Stimulated activated CD8-positive, alpha-beta memory T cell treated with anti-CD3 and anti-CD28 coated beads, Interleukin-12 subunit alpha, Interleukin-12 subunit beta, amount 100 ng/mL, for 24 hours (primary cell): ENCODE measurements around the gene ATP9B.
"Not testable (repeated sequence)": the region's sequence is repeated elsewhere in the genome, so short reads cannot be mapped to it uniquely, and the experiment has no call there.

Experiments used
- DNase-seq: peaks from one replicate; pipeline ENCODE4 v3.0.0-alpha.2; 2020; ENCODE audit errors: extremely low read depth

Gene ATP9B

DNA sequence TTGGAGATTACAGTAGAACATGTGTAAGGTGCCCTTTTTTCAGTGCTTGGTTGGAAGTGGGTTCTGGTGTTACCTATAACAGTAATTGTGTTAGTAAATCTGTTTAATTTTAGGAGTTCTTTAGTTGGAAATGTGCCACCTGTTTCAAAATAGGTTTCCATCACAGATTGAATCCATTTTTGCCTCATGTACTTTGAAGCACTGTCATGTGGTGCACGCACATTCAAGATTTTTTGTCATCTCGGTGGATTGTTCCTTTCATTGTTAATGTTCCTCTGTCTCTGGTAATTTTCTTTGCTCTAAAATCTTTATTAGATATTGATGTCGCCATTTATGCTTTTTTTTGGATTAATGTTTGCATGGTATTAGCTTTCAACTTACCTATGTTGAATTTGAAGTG, 1.3 kb downstream of the ATP9B start:
- no peak for DNase-seq

DNA sequence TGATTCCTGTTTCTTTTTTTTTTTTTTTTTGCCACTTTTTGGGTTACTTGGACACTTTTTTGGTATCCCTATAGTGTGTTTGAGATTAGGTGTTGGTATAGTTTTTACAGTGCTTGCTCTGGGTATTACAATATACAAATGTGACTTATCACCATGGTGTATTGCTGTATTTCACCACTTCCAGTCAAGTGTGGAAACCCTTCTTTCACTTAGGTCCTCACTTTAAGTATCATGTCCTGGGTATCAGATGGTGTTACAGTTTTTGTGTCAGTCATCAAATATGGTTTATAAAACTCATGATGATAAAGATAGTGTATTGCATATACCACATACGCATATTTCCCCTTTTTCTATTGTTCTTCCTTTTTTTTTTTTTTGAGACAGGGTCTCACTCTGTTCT, 1.8 kb downstream of the ATP9B start:
- no peak for DNase-seq

DNA sequence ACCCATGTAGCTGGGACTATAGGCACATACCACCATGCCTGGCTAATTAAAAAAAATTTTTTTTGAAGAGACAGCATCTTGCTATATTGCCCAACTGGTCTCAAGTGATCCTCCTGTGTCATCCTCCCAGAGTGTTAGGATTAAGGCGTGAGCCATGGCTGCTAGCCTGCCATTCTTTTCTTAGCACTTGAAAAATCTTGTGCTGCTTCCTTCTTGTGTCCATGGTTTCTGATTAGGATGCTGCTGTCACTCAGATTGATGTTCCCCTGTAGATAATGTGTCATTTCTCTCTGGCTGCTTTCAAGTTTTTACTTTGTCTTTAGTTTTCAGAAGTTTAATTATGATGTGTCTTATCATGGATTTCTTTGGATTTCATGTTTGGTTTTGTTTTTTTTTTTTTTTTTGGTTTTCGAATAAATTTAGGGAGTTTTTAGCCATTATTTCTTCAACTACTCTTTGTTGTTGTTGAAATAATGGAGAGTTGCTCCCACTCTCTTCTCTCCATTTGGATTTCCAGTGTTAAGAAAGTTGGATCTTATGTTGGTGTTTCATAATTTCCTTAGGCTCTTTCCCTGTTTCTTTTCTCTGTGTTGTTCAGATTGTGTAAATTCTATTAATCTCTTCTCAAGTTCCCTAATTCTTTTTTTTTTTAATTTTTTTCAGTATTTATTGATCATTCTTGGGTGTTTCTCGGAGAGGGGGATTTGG, 2.5 kb downstream of the ATP9B start:
- no peak for DNase-seq

DNA sequence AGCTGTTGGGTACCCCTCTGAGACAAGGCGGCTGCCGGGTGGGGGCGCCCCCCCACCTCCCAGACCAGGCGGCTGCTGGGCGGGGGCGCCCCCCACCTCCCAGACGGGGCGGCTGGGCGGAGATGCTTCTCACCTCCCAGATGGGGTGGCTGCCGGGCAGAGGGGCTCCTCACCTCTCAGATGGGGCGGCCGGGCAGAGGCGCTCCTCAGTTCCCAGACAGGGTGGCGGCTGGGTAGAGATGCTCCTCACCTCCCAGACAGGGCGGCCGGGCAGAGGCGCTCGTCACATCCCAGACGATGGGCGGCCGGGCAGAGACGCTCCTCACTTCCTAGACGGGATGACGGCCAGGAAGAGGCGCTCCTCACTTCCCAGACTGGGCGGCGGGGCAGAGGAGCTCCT, 3.5 kb downstream of the ATP9B start:
- not testable (repeated sequence) for DNase-seq

DNA sequence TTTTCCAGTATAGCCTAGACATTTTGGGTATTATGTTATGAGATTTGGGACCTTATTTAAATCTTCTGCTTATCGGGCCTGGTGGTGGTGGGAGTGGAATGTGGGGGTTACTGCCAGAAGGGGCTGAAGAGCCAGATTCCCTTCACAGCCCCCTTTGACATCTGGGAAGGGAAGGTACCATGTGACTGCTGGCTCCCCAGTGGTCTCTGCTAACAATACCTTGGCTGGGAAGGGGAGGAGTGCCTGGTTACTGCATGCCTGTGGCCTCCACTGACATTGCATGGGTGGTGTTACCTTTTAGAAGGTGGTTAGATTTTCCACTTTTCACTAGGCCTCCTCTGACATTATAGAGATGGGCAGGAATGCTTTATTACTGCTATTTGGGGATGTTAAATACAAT, 8.0 kb downstream of the ATP9B start:
- no peak for DNase-seq

DNA sequence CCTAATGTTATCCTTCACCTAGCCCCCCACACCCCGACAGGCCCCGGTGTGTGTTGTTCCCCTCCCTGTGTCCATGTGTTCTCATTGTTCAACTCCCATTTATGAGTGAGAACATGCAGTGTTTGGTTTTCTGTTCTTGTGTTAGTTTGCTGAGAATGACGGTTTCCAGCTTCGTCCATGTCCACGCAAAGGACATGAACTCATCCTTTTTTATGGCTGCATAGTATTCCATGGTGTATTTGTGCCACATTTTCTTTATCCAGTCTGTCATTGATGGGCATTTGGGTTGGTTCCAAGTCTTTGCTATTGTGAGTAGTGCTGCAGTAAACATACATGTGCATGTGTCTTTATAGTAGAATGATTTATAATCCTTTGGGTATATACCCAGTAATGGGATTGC, 9.6 kb downstream of the ATP9B start:
- DNase-seq = not testable (repeated sequence)

DNA sequence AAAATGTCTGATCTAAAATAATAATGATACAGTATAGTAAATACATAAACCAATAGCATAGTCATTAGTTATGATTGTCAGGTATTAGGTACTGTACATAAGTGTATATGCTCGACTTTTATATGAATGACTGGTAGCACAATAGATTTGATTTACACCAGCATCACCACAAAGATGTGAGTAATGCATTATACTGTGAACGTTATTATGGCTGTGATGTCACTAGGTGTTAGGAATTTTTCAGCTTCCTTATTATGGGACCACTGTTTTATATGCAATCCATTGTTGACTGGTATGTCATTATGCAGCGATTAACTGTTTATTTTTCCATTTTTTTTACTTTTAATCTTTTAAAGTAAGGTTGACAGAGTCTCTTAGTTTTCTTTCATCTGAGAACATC, 23.7 kb downstream of the ATP9B start:
- no peak for DNase-seq

DNA sequence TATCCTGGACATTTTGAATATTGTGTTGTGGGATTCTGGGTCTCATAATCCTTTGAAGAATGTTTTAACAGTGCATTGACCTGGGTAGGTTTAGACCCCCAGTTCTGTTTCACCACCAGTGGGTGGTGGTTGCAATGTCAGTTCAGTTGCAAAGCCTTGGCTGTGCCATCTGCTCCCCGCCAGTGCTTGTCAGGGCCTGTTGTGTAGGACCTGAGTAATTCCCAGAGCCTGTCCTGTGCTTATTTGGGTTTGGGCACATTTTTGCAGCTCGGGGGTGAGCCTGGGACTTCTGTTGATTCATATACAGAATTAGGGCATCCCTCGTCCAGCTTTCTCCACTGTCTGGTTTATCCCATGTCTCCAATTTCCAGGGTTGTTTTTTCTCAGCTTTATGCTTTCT, 24.8 kb downstream of the ATP9B start:
- no peak for DNase-seq

DNA sequence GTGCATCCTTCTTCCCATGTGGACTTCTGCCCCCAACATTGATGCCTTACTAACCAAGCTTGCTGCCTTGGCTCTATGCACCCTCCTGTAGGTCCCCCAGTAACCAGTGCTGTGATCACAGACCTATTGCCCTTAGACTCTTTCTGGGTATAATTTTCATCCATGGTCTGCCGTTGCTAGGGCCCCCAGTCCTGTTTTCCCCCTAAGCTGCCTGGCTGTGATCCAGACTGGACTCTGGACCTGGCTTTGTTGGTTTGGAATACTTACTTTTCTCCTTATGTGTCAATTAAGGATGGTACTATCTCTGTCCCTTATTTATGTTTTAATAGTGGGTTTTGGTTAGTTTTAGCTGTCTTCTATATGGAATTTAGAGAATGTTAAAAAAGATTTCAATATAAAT, 26.0 kb downstream of the ATP9B start:
- DNase-seq = no peak

DNA sequence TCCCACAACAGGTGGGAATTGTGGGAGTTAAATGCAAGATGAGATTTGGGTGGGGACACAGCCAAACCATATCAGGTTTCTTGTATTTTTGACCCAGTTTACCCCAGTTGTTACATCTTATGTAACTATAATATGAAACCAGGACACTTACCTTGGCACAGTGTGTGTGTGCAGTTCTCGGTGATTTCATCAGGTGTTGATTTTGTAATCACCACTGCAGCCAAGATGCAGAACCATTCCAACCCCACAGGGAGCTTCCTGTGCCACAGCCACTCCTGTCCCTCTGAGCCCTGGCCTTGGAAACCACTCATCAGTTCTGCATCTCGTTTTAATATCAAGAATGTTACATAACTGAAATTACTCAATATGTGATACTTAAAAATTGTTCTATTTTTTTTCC, 31.8 kb downstream of the ATP9B start:
- no peak for DNase-seq

DNA sequence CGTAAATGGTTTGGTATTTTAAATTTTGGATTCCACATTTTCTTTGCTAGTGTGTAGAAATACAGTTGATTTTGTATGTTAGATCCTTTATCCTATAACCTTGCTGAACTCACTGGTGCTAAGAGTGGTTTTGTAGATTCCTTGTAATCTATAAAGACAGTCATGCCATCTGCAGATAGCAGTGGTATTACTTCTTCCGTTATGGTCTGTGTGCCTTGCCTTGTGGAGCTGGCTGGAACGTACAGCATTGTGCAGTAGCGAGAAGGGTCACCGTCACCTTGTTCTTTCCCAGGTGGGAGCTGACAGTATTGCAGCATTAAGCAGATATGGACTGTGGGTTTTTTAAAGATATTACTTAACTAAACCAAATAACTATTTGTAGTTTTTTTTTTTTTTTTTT, 33.7 kb downstream of the ATP9B start:
- no peak for DNase-seq

DNA sequence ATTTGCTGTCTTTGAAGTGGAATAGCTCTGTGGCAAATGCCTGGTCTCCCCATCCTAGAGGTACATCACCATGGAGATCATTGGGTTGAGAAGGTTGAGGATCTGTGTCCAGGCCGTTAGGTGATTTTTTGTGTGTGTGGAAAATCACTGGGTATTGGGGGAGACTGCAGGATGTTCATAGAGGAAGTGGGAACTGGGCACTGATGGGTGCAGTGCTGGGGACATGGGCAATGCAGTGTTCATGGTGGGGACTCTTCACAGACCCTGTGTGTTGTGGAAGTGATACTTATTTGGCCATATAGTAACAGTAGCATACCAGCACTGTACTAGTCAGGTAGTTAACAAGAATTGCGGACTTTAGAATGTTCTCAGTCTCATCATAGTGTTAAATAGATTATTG, 34.9 kb downstream of the ATP9B start:
- DNase-seq = no peak

DNA sequence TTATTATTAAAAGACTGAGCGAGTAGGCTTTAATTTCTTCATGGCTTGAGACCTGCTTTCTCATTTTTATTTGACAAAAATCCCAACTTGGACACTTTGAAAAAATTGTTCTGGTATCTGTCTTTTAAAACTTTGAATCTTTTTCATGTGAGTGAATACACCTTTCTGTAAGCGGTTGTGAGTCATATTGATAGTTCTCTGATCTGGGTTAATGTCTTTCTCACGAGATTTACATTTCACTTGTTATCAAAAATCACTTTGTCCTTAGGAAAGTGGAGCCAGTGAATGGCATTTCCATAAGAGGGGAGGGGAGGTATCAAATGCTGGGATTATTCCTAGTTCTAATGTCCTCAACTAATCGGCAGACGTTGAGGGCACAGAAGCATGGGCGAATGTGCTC, 36.3 kb downstream of the ATP9B start:
- DNase-seq = no peak

DNA sequence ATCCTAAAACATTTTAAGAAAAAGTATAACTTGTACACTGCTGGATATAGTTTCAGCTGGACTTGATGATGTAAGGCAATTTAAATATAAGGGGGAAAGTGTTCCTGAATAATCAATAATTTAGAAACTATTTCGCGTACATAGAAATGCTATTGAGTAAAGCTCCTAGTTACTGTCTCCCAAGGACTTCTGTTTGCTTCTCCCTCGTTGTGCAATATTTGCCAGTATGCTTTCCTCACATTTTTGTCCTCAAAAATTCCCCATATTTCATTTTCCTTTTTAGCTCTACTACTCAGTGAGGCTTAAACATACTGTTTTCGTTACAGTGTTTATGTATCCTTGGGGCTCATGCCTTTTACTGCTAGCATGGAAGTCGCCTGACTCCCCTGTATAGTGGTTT, 36.9 kb downstream of the ATP9B start:
- no peak for DNase-seq

DNA sequence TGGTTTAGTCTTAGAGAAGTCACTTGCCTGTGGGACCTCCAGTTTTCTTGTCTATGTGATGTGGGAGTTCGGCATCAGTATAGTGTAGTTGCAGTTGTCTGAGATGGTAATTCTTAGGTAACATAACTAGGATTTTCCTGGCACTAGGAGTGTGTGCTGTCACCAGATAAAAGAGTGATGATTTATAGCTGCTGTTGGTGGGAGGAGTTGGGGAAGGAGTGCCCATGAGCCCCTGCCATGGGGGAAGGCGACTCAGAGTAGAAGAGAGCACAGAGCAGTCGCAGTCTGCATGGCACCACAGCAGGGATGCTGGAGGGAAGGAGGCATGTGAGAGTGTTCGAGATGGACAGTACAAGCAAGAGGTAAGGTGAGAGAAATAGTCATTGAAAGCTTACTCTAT, 38.7 kb downstream of the ATP9B start:
- DNase-seq = no peak

DNA sequence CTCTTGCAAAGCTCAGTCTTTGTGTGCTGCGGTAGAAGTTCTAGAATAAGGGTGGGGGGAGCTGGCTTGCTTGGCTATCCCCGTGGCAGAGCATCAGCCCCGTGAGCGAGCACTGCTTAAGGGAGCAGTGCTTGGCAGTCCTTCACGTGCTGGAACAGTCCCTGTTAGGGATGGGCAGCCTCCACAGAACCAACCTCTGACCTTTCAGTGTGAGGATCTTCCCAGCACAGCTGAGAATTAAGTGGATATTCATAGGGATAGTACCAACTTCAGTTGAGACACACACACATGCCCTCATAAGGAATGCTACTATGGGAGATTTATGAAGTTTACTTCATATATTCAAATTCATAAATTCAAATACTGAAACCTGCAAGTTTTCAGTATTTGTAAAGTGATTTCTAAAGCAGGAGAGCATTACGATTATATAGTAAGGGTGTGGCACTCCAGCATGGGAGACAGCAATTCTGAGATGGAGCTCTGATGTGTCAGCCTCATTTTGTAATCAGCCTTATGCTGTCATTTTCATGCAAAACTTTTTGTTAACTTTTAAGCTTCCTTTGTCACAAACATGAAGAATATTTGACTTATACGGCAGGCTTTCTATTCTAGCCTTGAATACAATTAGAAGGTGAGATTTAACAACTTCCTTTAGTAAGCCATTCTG, 39.5 kb downstream of the ATP9B start:
- no peak for DNase-seq

DNA sequence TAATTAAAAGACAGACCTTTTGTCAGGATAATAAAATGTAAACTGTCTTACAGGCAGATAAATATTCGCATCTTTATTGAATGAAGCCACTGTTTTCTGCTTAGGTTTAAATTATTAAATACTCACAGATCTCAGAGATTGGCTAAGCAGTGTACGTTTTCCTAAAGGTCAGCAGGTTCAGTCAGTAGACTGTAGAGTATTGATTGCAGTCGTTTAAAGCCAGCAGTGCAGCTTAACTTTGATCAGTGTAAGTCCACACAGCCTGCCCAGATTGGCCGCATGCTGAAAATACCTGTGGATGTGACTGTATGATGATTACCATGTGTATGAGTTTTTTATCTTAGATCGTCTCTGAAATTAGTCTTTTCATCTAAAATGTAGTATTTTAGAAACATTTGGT, 42.3 kb downstream of the ATP9B start:
- no peak for DNase-seq

DNA sequence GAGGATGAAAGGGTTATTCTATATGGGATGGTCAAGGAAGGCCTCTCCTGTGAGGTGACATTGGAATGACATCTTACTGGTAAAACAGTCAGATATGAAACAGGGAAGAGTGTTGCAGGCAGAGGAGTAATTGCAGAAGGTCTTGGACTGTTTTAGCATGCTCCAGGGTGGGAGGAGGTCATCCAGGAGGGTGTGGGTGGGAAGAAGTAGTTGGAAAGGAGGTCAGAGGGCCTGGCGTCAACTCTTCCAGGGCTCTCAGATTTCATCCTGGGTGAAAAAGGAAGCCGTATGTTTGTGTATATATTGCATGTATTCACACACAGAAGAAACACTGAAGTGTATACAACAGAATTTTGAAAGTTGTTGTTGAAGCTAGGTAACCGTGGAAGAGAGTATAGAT, 48.2 kb downstream of the ATP9B start:
- no peak for DNase-seq

DNA sequence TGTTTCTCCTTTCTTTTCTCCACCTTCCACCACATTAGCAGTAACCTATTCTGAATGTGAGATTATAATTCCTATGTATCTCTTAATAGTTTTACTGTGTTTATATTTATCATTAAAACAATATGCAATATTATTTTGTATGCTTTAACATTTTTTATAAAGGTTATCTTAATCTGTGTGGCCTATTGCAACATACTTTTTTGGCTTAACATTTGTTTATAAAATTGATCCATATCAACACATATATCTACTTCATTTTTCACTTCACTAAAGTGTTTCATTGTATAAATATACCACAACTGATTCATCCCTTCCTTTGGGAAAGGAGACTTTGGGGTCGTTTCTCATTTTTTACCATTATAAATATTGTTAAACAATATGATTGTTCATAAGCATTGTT, 48.6 kb downstream of the ATP9B start:
- no peak for DNase-seq

DNA sequence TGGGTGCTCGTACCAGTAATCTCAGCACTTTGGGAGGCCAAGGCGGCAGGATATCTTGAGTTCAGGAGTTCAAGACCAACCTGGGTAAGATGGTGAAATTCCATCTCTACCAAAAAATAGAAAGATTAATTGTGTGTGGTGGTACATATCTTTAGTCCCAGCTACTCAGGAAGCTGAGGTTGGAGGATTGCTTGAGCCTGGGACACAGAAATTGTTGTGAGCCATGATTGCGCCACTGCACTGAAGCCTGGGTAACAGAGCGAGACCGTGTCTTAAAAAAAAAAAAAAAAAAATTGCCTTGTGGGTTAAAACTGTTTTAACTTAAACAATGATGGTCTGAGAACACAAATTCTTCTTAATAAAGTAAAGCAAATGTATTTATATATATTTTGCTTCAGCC, 49.6 kb downstream of the ATP9B start:
- no peak for DNase-seq

DNA sequence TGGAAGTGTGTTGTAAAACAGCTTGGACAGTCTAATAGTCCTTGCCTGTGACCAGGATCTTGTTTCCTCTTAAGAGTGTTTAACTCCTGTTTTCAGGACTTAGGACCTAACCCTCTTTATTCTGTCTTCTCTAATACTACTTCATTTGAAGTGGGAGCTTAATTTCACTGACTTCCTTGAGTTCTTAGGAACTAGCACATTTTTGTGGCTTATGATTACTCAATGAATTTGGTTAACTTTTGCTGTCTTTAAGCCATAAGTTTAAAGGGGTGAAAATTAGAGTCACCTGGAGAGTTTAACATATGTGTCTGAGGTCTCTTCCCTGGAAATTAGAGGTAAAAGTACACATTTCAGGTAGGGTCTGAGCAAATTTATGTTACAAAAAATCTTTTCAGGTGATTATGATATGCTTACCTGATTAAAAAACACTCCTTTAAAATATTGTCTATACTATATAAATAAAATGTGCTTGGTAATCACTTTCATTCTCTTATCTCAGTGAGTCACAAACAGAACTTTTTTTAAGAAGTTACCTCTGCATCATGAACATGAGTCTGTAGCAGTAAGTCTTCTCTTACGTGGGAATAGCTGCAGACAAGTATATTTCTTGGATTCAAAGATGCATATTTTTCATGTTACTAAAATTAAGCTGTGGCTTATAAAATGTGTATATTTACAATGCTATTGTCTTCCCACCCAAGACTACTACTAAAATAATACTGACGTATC, 52.7 kb downstream of the ATP9B start:
- DNase-seq = no peak

DNA sequence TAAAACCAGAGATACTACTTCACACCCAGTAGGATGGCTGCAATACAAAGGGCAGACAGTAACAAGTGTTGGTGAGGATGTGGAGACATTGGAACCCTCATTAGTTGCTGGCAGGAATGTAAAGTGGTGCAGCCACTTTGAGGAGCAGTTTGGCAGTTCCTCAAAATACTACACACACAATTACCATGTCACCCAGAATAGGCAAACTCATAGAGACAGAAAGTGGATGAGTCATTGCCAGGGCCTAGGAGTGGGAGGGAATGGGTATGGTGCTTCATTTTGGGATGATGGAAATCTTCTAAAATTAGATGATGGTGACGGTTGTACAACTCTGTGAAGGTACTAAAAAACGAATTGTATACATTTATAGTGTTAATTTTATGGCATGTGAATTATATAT, 54.8 kb downstream of the ATP9B start:
- no peak for DNase-seq

DNA sequence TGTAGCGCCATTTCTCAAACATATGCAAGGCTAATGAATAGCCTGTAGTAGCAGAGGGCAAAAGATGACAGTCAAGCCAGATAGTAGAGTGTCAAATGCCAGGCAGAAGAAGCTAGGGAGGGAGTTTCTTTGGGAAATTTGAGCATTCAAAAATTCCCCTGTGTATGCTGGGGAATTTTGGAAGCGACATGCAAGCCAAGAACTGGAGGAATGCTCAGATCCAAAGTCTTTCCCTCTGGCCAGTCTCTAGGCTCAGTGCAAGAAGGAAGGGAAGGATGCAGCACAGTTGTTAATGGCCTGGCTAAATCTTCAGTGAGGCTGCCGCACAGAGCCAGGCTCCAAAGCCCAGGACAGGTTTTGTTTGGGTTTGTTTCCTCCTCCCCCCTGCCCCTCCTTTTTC, 59.9 kb downstream of the ATP9B start:
- DNase-seq = no peak
